Amygdala (tissue), 56 donors: ENCODE data around the gene PRC1.
"Not testable (repeated sequence)": the region's sequence is repeated elsewhere in the genome, so short reads cannot be mapped to it uniquely, and the experiment has no call there.

Source experiments
- DNase-seq, 56 donors: peaks; one replicate each; lab custom pipeline; 2025; lab: John Stamatoyannopoulos, UW

The PRC1 gene

GRCh38 chr15:90938261-90938660, 56.1 kb downstream of the PRC1 start:
- no peak for DNase-seq

- no peak for DNase-seq
These were observed 57.5 kb downstream of the PRC1 start for GRCh38 chr15:90936823-90937222.

GRCh38 chr15:90934949-90935751, 59.2 kb downstream of the PRC1 start, which contains the start of gene UNC45A:
UNC45A (plus strand) TSS chr15:90935285; CDS start chr15:90935325, 40 bp downstream.
- DNase-seq, result peak in 55 of 56 donors; percentile 32 to 93 (median 79)

GRCh38 chr15:90934256-90934948, 59.9 kb downstream of the PRC1 start:
- peak in 54 of 56 donors; percentile 19 to 91 (median 70) for DNase-seq

GRCh38 chr15:90933301-90933700, 61.0 kb downstream of the PRC1 start:
- DNase-seq, result no peak

GRCh38 chr15:90932660-90932991, 61.7 kb downstream of the PRC1 start:
- DNase-seq, result no peak

- peak in 55 of 56 donors; percentile 11 to 93 (median 64) for DNase-seq
These were observed 62.3 kb downstream of the PRC1 start, which contains the start of gene HDDC3 for GRCh38 chr15:90931828-90932659. HDDC3 (minus strand) TSS chr15:90932549; CDS start chr15:90932540, 9 bp downstream.

- DNase-seq, result no peak
These were observed 62.8 kb downstream of the PRC1 start for GRCh38 chr15:90931575-90931827.

GRCh38 chr15:90930861-90931574, 63.3 kb downstream of the PRC1 start:
- no peak for DNase-seq

GRCh38 chr15:90929246-90930019, 64.9 kb downstream of the PRC1 start:
- DNase-seq, result no peak

- DNase-seq, result not testable (repeated sequence)
These were observed 66.2 kb downstream of the PRC1 start for GRCh38 chr15:90928106-90928505.

GRCh38 chr15:90926766-90927165, 67.6 kb downstream of the PRC1 start:
- not testable (repeated sequence) for DNase-seq

- DNase-seq, result no peak
These were observed 70.0 kb downstream of the PRC1 start for GRCh38 chr15:90924375-90924774.

- DNase-seq, result not testable (repeated sequence)
These were observed 71.5 kb downstream of the PRC1 start for GRCh38 chr15:90922712-90923322.

- DNase-seq, result no peak
These were observed 72.4 kb downstream of the PRC1 start for GRCh38 chr15:90921887-90922286.

GRCh38 chr15:90918835-90919234, 75.5 kb downstream of the PRC1 start:
- no peak for DNase-seq

- DNase-seq, result no peak
These were observed 76.1 kb downstream of the PRC1 start for GRCh38 chr15:90918034-90918788.

GRCh38 chr15:90917569-90917968, 76.8 kb downstream of the PRC1 start:
- DNase-seq, result no peak
